IPS-18c (cell line): ENCODE measurements around the gene ZMYND8.

Experiments used
- H3K4me3 ChIP-seq: 2 replicates; pipeline ENCODE4 v1.7.0; 2013; ENCODE audit warnings: low read depth, mild to moderate bottlenecking, low read length, moderate library complexity; ENCODE audit not compliant: insufficient read depth
- H3K9me3 ChIP-seq: one replicate; pipeline ENCODE4 v1.6.1; 2013; ENCODE audit warnings: mild to moderate bottlenecking, low read length, moderate library complexity; ENCODE audit not compliant: control insufficient read depth, insufficient read depth

Gene ZMYND8

DNA sequence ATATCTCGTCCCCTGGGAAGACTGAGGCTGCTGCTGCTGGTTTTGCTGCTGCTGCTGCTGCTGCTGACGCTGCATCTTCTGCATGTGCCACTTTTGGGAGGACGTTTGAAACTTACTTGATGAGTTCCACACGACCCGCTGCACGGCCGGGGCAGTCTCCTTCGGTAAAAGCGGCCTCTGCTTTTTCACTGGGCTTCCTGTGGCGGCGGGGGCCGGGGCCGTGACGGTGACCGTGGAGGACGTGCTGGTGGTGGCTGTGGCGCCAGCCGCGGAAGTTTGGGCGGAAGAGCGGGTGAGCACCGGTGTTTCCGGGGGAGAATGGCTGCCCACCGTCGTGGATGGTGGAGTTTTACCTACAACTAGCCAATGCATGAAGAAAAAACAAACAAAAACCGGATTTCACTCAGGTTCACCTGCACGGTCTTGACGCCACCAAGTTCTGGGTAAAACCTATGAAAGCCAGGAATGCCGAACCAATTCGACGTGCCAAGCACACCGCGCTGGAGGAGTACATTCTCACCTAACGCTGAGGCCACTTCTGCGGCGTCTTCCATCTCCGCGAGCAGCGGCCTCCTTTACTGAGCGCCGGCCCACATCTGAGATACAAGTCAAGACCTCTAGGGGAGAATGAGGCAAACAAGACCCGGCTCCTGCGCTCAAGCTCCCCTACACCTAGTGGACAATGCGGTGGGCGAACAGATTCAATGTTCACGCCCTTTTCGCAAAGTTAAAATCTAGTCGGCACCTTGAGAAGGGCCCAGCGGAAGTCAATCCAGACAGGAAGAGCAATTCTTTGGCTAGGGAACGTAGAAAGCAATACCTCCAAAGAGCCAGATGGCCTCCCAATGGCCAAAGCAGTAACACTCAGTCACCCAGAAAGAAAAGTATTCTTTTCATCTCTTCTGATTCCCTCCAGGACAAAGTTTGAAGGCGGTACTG lies 117.5 kb downstream of the ZMYND8 start:
- Histone ChIP-seq H3K4me3 (no peak overlapping the region), H3K9me3 (no peaks in the 10 kb centered on the region)

DNA sequence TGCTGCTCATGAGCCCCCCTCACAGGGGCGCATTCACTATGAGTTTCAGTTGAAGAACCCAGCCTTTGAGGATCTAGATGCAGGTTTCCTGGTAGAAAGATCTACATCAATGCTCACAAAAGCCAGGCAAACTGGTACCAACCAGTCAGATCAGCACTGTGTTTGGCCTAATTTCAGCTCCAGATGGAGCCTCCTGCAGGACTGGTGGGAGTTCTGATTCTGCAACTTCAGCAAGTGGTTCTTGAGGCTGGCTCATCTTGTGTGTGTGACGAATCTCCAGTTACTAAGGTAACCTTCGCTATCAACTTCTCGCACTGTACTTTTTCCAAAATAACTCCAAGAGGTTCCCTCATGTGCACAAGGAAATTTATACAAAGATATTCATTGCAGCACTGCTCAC lies 118.8 kb downstream of the ZMYND8 start:
- Histone ChIP-seq H3K9me3 (no peaks in the 10 kb centered on the region), H3K4me3 (no peak overlapping the region)

DNA sequence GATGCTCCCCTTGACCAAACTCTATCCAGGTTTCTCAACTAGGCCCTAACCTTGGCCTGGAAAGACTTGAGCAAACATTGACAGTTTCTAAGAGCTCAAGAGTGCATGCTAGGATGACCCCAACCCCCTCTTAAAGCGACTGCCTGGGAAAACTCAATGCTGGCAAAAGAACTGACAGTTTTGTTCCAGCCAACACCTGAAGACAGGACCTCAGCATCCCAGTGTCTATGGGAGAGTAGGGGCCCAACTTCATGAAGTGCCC lies 119.9 kb downstream of the ZMYND8 start:
- H3K9me3 ChIP-seq, result no peaks in the 10 kb centered on the region
- no peak overlapping the region for H3K4me3 ChIP-seq

DNA sequence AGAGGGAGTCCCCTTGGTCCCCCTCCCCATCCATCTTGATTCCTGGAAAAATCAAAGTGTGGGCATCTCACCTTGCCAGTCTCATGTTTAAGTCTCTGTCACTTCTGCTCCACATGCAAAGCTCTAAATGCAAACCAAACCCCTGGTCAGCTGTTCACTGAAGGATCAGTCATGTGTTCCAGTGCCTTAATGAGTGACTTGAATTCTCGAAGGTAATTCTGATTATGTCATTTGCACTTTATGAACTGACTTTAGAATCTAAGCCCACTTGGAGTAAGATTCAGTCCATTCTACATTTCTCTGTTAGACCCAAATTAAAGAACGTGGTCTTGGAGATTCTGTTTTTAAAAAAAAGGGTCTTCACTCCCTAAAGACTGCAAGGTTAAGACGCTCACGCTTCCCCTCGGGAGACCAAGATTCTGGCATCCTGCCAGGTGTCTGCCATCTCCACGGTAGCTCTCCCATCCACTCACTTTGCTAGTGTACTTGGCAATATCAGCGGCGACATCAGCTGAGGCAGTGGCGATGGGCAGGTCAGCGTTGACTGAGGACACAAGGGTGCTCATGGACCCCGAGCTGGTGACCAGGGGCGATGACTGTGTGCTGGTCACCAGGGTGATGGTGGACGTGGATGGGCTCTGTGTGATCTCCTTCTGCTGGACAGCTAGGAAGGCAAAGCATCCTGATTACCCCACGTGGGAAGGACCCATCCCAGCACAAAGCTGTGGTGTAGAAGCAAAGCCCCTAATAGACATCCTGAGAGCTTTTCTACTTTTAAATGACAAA lies 120.5 kb downstream of the ZMYND8 start:
- no peak overlapping the region for H3K4me3 ChIP-seq
- no peaks in the 10 kb centered on the region for H3K9me3 ChIP-seq

DNA sequence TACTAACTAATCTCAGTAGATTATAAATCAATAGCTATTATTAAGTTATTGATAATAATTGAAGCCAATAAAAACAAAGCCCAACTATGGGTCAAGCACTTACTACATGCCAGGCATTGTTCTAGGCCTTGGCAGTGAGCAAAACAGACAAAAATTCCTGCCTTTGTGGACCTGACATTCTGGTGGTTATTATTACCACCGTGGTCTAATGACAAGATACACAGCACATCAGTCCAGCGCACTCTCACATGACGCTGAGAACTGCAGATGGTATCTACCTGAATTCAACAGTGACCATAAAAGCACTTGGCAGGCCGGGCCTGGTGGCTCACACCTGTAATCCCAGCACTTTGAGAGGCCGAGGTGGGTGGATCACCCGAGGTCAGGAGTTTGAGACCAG lies 121.4 kb downstream of the ZMYND8 start:
- H3K4me3 ChIP-seq, result no peak overlapping the region

DNA sequence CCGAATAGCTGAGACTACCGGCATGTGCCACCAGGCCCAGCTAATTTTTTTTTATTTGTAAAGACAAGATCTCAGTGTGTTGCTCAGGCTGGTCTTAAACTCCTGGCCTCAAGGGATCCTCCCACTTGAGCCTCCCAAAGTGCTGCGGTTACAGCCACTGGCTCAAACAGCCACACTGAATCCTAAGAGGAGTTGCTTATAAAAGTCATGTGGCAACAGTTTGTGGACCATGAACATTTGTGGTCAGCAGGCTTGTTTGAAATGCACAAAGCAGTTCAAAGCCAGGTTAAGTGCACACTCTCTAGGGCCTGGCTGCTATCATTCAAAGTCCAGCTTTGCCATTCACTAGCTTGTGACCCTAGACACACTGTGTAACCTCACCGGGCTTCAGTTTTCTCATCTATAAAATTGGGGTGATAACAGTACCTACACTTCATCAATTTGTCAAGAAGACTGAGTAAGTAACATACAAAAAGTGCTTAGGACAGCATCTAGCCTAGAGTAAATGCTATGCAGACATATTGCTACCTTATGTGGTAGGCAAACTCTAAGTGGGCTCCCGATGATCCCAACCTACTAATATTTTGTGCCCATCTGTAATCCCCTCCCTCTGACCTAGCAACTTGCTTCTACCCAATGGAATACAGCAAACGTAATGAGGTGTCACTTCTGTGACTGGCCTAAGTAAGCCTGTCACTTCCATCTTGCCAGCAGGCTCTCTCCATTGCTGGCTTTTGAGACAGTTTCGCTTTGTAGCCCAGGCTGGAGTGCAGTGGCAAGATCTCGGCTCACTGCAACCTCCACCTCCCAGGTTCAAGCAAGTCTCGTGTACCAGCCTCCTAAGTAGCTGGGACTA lies 122.9 kb downstream of the ZMYND8 start:
- Histone ChIP-seq H3K9me3 (no peaks in the 10 kb centered on the region), H3K4me3 (no peak overlapping the region)

More for the DNA sequence above, 121.4 kb downstream of the ZMYND8 start:
- no peaks in the 10 kb centered on the region for H3K9me3 ChIP-seq

DNA sequence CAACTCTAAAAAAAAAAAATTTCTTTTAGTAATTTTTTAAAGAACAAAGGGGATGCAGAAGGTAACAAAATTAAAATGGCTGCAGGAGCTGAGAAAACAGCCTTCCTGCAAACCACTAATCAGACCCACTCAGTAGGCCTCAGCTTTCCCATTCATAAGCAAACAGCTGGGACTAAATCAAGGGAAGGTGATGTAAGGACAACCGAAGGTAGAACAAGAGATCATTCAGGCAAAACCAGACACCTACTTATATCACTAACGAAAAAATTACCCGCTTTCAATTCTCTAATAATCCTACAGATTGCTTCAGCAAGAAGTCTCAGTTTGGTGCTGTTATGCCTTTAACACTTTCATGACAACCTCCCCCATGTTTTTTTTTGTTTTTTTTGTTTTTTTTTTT lies 124.0 kb downstream of the ZMYND8 start:
- H3K4me3 ChIP-seq, result no peak overlapping the region
- H3K9me3 ChIP-seq, result no peaks in the 10 kb centered on the region

DNA sequence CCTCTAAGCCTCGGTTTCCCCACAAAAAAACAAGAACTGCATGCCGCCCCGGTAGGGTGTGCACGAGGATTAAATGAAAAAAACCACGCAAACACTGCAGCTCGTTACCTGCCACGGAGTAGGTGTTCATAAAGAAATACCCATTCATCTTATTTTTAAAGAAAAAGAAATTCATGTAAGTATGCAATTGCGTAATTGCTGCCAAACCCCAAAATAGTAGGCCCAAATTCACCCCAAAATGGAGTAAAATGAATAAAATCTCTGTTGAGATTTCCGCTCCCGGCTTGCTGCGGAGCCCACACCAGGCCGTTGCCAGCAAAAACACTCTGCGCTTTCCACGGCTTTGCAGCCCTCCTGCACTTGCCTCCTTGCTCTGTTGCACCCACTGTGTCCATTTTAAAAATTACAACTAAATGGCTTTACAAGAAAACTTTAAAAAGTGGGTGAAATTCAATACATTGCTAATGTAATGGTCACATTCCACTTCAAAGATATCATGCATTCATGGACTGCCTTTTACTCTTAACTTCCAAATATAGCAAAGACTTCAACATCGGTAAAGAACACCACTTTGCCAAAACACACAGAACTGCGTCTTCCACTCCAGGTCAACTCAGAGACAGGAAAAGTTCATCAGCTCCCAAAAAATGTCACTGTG lies 125.0 kb downstream of the ZMYND8 start:
- H3K9me3 ChIP-seq, result no peaks in the 10 kb centered on the region
- H3K4me3 ChIP-seq, result no peak overlapping the region

DNA sequence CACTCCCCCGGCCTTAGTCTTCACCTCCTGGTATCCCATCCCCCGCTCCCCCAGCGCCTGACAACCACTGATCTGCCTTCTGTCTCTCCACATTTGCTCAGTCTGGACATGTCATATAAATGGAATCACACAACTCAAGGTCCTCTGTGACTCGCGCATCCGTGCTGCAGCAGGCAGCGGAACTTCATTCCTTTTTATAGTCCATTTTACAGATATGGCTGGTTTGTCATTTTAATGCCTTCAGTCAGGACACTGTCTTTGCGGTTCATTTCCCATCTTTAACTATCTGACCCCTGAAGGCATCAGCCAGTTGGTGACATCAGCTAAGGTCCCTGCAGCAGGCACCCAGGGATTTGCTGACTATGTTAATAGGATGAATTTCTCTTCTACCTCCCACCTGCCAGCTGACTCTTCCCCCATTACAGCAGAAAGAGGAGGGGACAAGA lies 125.7 kb downstream of the ZMYND8 start:
- Histone ChIP-seq H3K4me3 (no peak overlapping the region), H3K9me3 (no peaks in the 10 kb centered on the region)

DNA sequence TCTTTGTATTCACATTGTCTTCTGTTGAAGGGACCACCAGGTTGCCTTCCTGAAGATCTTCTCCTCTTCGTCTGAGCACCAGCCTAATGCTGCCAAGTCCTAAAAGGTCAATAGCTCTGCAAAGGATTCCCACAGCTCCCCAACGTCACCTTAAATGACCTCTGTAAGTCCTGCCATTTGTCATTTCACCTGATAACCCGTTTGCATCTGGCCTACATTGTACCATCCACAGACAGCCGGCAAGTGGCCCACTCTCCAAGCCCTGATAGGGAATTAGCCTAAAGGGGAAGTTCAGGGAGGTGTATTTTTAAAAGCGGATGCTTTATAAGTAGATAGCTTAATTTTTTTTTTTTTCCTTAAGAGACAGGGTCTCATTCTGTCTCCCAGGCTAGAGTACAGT lies 127.8 kb downstream of the ZMYND8 start:
- Histone ChIP-seq H3K9me3 (no peaks in the 10 kb centered on the region), H3K4me3 (no peak overlapping the region)

DNA sequence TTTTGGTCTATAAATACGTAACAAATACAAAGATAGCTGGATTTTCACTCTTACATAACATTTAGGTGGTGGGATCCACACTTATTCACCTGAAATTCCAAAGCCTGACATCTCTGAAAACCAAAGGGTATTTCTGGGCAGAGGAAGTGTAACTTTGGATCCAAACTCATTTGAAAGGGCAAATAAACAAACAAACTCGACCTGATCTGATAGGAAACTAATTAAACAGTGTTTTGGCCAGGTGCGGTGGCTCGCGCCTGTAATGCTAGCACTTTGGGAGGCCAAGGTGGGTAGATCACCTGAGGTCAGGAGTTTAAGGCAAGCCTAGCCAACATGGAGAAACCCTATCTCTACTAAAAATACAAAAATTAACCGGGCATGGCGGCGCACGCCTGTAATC lies 128.9 kb downstream of the ZMYND8 start:
- Histone ChIP-seq H3K9me3 (no peaks in the 10 kb centered on the region), H3K4me3 (no peak overlapping the region)

DNA sequence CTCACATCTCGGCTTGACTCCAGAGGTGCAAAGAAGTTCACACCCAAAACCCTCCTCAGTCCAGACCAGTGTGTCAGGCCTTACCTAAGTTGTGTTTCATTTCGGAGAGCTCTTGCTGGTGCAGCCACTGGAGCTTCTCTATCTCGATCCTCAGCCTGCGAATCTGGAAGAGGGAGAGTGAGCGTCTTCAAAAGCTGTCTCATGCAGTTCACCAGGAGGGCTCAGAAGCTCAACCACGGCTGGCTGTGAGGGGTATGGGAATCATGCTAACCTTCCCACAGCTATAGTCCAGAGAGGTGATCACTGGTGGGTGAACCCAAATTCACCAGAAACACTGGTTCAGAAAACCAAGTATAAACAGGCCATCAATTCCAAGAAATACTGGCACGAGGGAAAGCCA lies 129.4 kb downstream of the ZMYND8 start:
- Histone ChIP-seq H3K9me3 (no peaks in the 10 kb centered on the region), H3K4me3 (no peak overlapping the region)

DNA sequence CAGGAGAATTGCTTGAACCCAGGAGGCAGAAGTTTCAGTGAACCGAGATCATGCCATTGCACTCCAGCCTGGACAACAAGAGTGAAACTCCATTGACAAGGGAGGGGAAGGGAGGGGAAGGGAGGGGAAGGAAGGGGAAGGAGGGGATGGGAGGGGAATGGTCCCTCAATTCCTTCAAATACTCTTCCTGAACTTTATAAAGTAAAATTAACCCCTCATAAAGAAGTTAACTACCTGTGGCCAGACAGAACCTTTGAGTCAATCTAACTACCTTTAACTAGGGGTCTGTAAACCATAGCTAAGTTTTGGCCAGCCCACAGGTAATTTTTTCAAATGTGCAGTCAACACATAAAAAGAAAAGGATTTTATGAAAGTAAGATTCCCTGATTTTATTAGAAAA lies 131.0 kb downstream of the ZMYND8 start:
- Histone ChIP-seq H3K9me3 (no peaks in the 10 kb centered on the region), H3K4me3 (no peak overlapping the region)

DNA sequence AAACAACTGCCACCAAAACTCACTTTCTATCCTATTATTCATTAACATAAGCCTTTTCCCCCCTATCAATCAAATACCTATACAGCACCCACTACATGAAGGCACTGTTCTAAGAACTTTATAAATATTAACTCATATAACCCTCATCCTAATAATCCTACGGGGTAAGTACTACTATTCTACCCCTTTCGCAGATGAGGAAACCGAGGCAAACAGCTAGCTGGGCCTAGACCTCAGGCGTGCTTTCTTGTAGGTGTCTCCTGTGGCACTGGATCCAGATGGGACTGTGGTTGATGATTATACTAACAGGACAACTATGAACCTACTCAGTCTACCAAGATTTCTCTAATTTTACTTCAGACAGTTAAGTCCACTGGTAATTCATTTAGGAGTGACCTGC lies 131.6 kb downstream of the ZMYND8 start:
- H3K9me3 ChIP-seq, result no peaks in the 10 kb centered on the region
- H3K4me3 ChIP-seq, result no peak overlapping the region

DNA sequence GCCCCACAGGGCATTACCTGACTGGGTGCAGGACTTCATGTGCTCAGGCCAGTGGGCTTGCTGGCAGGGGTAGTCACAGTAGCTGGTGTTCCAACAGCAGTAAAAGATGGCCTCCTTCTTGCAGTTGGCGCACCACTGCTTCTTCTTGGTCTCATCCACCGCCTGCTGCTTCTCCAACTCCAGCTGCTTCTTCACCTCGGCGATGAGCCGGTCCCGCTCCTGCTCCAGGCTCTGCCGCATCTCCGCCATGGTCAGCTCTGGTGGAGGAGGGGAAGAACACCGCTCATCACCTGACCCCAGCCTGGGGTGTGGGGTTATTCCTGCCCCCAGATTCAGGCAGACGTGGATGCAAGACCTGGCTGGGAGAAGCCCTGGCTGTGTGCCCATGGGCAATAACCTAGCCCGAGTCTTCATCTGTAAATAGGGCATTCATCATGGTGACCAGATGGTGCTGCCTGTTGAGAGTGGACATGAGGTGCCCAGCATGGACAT lies 132.2 kb downstream of the ZMYND8 start:
- no peak overlapping the region for H3K4me3 ChIP-seq
- no peaks in the 10 kb centered on the region for H3K9me3 ChIP-seq

DNA sequence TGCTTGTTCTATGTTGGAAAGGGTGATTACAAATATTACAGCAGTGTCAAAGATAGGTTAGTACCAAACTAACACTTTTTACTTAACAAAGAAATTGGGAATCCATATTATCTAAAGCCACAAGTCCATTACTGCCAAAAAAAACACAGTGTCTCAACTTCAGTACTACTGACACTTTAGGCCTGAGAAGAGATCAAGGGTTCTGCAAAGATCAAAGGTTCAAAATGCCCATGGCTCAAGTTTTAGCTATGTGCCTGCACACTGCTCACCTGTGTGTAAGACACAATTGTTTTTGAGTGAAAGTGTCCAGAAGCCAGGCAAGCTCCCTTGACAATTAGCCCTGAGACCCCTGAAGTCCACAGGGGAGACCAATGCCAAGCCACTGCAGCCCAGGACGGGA lies 132.6 kb downstream of the ZMYND8 start:
- H3K9me3 ChIP-seq, result no peaks in the 10 kb centered on the region
- no peak overlapping the region for H3K4me3 ChIP-seq
